HG03469 (cell line): ENCODE data around the gene DBX2.
"Not testable (repeated sequence)": the region's sequence is repeated elsewhere in the genome, so short reads cannot be mapped to it uniquely, and the experiment has no call there.

Experiments used
- ATAC-seq: cut with Tn5 transposase; IDR thresholded peaks from one replicate; pipeline ENCODE4 v1.9.1; 2021; ENCODE audit warnings: mild to moderate bottlenecking, moderate library complexity, moderate number of reproducible peaks; ENCODE audit not compliant: unreplicated experiment

DBX2 gene

DNA sequence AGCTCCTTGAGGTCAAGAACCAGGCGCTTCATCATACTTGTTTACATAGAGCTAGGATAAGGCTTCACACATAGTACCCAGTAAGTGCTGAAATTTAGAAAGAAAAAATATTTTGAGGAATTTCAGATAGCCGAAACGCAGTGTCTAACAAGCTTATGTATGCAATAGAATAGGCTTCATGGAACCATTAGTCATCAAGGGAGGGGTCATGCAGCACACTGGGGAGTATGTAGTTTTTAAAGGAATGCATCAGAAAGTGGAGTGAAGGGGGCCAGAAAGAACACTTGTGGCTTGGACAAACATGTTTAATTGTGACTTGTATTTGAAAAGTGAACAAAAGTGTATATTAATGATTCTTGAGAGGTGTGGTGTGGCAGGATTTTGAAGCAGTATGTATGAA, 38.1 kb downstream of the DBX2 start:
- no peak for ATAC-seq

DNA sequence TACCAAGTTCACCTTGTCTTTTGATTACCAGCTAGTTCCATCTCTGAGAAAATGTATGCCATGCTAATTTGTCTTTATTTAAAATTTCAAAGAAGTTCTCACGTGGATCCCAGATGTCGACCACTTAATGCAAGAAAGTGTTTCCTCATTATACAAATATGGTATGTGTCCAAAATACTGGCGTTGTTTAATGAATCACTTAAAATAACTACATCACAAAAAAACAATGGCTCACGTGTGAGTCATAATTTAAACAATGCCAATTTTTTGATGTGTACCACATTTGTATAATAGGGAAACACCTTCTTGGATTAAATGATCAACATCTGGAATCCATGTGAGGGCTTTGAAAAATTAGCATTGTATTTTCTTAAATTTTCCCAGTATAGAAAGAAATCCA, 40.8 kb downstream of the DBX2 start:
- ATAC-seq: no peak

DNA sequence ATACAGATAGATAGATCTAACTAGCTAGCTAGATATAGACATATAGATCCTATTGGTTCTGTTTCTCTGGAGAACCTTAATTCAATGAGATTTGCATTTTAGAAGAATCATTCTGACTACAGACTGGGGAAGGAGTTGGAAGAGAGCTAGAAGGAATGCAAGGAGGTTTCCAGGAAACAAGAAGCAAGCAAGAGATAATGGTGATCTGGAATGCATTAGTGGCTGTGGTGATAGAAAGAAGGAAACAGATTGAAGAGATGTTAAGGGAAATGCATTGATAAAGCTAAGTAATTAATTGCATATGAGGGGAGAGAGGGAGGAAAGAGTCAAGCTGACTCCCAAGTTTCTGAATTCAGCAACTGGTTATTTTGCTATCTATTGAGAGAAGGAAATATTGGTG, 42.7 kb downstream of the DBX2 start:
- no peak for ATAC-seq

DNA sequence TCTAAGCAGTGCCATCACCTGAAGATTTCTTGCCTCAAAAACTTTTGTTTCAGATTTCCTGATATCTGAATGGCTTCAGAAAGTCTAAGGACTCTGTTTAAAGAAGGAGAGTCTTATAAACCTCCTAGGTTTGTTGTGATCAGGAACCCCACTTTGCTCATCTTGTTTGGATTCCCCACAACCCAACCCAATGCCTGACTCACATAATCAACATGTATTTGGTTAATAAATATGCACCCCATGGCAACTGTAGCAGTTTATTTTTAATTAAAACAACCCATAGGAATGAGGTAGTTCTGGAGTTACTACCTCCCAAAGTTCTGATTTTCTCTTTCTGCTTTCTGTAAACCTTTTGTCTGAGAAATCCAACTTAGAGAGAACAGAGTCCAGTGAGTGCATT, 51.5 kb downstream of the DBX2 start:
- ATAC-seq: no peak

DNA sequence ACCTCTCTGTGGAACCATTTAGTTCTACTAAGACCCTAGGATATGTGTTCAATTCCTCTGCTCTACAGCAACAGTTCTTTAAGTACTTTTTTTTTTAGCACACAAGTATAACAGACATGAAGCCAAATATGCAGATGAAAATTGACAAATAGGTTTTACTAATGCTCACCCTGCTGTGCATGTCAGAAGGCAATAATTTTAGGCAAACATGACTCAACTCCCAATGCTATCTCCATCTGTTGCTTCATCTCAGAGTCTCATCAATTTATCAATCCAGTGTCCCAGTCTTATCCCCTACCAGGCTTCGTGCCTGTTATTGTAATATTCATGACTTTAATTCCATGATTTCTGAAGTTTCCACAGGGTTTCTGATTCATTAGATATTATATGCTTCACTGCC, 57.7 kb downstream of the DBX2 start:
- ATAC-seq: no peak

DNA sequence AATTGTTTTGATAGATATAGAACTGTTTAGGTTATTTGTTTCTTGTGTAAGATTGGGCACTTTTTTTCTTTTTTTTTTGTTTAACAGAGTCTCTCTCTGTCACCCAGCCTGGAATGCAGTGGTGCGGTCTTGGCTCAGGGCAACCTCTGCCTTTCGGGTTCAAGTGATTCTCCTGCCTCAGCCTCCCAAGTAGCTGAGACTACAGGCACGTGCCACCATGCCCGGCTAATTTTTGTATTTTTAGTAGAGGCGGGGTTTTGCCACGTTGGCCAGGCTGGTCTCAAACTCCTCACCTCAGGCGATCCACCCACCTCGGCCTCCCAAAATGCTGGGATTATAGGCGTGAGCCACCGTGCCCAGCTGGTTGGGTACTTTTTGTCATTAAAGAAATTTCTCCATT, 66.0 kb downstream of the DBX2 start:
- not testable (repeated sequence) for ATAC-seq

DNA sequence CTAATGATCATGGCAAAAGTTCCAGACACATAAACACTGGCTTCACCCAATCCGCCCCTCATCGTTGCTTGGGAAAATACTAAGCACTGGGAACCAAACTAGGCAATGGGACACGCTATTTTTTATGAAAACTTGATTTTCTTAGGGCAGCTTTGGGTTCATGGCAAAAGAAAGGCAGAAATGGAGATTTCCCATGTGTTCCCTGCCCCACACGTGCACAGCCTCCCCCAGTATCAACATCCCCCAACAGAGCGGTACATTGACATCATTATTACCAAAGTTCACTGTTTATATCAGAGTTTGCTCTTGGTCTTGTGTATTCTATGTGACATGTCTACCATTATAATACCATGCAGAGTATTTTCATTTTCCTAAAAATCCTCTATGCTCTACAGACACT, 71.0 kb downstream of the DBX2 start:
- no peak for ATAC-seq

DNA sequence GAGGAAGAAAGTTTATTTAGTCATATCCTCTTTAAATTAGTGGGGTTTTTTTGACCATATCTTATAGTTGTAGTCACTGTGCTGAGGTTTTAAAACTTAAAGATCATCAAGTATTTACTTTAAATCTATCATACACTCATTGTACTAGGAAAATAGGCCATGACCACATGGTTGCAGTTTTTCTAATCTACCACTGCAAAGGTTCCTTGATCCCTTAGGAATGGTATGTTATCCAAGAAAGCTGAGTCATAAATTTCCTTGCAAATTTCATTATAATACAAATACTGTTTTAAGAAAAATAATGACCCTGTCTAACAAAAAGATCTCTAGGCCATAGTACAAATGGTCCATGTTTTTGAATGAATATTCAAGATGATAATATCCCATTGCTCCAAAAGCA, 74.7 kb downstream of the DBX2 start:
- ATAC-seq: no peak

DNA sequence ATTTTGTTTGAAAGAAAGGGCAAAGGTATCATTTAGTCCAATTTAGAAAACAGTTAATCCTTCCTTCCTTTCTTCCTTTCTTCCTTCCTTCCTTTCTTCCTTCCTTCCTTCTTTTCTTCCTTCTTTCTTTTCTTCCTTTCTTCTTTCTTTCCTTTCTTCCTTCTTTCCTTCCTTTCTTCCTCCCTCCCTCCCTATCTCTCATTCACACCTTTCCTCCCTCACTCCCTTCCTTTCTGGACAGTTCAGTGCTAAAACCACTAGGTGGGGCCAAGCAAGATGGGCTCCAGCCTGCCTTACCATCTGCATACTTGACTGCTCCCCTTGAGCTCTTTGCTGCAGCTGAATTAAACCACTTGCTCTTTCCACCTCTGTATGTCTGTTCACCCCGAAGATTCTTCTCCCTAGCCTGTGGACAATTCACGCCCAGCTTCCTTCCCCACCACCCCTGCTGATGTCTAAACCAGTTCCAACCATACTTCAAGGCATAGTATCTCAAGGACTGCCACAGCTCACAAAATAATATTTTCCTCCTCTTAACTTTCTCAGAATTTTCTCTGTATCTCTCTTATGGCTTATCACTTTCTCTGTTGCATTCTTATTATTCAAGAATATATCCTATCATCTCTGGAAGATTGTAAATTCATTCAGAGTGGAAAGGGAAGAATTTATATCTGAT, 78.0 kb downstream of the DBX2 start:
- no peak for ATAC-seq

DNA sequence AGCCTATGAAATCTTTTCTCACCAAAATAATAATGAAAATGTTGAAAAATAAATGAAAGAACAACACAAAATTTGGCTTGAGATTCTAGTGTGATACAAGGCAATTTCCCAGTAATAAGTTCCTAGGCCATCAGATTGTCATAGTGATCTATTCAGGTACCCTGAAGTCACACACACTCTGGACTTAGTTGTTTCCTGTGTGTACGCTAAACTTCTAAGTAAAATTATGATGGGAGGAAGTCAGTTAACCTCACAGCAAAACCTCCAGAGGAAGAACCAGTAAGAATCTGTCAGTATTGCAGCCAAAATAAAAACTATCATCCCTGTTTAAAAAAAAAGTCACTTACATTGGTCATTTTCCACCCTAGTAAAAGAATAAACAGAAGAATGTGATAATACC, 81.9 kb downstream of the DBX2 start:
- ATAC-seq: no peak
